GM12864 (cell line): ENCODE measurements around the gene FIZ1.

ENCODE experiments used
- DNase-seq: peaks from one replicate; pipeline ENCODE4 v3.0.0-alpha.2; 2011; ENCODE audit warnings: low read depth
- H3K4me3 ChIP-seq: 2 replicates; pipeline ENCODE4 v1.5.1; 2011; ENCODE audit warnings: mild to moderate bottlenecking, low read depth, low read length, control low read depth
- TF ChIP-seq, protein P1 (sequence below): IDR thresholded peaks from 2 replicates; pipeline ENCODE4 v1.5.1; 2011; ENCODE audit warnings: low read depth, mild to moderate bottlenecking, moderate library complexity, low read length, control low read depth, inconsistent platforms; ENCODE audit errors: missing control alignments

Gene FIZ1

DNA sequence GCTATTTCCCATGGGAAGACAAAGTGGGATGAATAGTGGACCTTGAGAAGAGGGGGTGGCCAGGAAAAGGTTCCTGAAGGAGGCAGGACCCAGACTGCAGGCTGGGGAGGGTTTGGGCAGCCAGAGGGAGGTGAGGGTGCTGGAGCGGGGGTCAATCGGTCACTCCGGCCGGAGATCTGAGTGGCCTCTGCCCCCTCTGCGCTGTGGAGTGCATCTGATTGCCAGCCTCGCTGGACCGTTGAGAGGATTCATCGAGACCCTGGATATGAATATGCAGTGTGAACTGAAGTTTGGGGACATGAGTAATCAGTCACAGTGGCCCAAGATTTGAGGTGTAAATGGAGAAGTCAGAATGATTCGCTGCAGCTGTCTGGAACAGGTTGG is 36.0 kb upstream of the FIZ1 start:
- peak overlapping the region; percentile 93 for H3K4me3 ChIP-seq
- no peak for DNase-seq
- TF ChIP-seq, protein P1, sequence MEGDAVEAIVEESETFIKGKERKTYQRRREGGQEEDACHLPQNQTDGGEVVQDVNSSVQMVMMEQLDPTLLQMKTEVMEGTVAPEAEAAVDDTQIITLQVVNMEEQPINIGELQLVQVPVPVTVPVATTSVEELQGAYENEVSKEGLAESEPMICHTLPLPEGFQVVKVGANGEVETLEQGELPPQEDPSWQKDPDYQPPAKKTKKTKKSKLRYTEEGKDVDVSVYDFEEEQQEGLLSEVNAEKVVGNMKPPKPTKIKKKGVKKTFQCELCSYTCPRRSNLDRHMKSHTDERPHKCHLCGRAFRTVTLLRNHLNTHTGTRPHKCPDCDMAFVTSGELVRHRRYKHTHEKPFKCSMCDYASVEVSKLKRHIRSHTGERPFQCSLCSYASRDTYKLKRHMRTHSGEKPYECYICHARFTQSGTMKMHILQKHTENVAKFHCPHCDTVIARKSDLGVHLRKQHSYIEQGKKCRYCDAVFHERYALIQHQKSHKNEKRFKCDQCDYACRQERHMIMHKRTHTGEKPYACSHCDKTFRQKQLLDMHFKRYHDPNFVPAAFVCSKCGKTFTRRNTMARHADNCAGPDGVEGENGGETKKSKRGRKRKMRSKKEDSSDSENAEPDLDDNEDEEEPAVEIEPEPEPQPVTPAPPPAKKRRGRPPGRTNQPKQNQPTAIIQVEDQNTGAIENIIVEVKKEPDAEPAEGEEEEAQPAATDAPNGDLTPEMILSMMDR: no peak

DNA sequence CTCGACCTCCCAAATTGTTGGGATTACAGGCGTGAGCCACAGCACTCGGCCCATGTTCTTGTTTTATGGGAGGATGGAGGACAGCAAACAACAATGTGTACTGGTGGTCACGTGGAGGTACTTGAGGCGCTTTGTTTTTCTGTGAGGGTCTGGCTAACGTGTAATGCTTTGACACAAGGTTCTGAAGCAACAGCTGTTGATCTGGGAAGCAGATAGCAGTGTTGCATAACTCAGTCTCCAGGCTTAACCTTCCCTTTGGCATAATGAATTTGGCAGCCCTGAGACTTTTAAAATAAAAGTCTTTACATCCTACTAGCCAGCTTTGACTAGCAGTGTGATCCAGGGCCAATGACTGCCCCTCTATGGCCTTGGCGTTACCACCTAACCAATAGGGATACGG is 34.5 kb upstream of the FIZ1 start:
- TF ChIP-seq, protein P1: no peak
- no peak for DNase-seq
- peak overlapping the region; percentile 93; the same call in 1 of the 2 replicates for H3K4me3 ChIP-seq

DNA sequence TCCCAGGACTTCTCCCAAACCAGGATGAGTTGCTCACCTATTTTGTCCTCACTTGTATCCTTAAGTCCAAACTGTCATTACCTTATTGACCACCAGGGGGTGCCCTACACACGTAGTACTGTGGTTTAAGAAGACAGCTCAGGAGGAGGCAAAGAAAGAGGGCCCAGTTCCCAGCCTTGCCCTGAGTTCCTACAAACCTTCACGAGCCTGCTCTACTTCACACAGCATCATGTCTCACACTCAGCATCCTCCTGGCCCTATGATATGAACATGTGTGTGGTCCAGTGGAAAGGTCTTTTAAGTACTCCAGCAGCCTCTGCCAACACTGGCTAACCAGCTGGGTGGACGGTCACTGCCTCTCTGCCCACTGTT is 33.1 kb upstream of the FIZ1 start:
- no peak overlapping the region for H3K4me3 ChIP-seq
- DNase-seq: peak; percentile 96
- TF ChIP-seq, protein P1: peak; percentile 81

DNA sequence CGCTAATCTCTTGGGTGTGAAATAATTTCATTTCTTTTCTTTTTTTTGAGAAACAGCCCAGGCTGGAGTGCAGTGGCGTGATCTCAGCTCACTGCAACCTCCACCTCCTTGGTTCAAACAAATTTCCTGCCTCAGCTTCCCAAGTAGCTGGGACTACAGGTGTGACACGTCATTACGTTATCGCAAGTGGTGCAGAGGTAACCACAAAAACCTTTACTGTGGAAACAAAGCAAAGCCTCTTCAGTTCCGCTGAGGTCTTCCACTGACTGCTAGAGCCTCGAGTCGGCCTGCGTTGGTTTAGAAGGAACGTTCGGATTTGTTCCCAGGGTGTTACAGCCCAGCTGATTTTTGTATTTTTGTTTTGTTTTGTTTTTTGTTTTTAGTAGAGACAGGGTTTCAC is 27.0 kb upstream of the FIZ1 start:
- DNase-seq: peak; percentile 58
- TF ChIP-seq, protein P1: no peak
- H3K4me3 ChIP-seq: no peak overlapping the region

DNA sequence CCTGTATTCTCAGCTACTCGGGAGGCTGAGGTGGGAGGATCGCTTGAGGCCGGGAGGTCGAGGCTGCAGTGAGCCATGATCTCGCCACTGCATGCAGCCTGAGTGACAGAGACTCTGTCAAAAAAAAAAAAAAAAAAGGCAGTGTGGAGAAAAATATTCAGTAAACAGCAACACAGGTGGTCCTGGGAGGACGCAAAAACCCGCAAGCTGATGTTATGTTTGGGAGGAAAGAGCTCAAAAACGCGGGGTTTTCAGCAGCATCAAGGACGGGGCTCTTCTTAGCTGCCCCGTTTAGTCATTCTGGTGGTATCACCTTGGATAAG is 25.6 kb upstream of the FIZ1 start:
- H3K4me3 ChIP-seq: peak overlapping the region; percentile 41
- TF ChIP-seq, protein P1: no peak
- DNase-seq: no peak

DNA sequence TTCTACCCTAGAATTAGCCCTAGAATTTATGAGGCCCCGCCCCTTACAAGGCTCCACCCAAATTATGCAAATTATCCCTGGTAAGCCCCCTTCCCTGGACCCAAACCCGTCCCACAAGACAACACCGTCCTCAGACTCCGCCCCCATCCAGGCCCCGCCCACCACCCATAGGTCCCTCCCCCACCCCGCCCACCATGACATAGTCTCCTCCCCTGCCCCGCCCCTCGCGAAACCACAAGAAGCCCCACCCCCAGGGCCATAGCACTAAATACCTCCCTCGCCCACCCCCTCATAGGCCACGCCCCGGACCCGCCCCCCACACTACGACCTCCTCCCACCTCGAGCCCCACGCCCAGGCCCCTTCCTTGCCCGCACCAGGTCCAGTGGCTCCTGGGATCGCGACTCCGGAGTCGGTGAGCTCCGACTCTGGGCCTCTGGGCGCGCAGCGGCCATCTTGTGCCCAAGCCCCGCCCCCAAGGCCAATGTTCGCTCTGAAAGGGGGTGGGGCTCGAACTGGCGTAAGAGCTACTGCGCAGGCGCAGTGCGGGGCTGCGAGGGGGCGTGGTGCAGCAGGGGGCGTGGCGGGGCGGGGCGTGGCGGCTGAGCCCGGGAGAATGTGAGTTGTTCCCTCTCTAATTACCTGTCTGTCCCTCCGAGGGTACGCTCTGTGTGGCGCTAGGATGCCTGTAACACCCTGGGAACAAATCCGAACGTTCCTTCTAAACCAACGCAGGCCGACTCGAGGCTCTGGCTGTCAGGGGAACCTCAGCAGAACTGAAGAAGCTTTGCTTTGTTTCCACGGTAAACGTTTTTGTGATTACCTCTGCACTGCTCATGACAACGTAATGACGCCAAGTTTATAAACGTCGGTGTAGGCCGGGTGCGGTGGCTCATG is 25.0 kb upstream of the FIZ1 start, which contains the start of gene ZNF784:
ZNF784 (minus strand) TSS at position 458 of the 895 bp plus-strand sequence; CDS start at position 453, 5 bp downstream.
- no peak for DNase-seq
- TF ChIP-seq, protein P1: no peak
- peak within 1 kb of the TSS; percentile 41 for H3K4me3 ChIP-seq

DNA sequence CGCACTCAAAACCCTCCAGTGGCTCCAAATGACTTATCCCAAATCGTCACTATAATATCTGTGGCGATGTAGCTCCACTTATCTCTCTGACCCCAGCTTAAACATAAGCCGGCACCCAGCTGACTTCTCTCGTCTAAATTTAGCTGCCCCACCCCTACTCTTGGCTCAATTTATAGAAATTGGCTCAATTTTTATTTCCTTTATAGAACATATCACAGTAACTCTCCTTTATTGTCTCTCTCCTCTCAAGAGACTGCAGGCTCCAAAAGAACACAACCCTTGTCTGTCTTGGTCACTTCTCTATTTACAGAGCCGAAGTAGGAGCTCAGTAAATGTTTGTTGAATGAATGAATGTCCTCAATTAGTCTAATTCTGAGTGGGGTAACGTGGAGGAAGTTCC is 24.2 kb upstream of the FIZ1 start:
- peak overlapping the region; percentile 22 for H3K4me3 ChIP-seq
- TF ChIP-seq, protein P1: no peak
- DNase-seq: no peak
